Gastrocnemius medialis (tissue), 4 donors: ENCODE results near the gene DNM1. TPM values are rescaled to one million over a fixed set of nuclear protein-coding genes. Genes with fewer than 3 reads are reported as not detected.

Experiments used
- ATAC-seq, 2 donors: fragments of 150-250 bp; one replicate each; pipeline ENCODE4 v1.9.1; 2016
- DNase-seq, 2 donors: peaks; one replicate each; pipeline ENCODE4 v3.0.0-alpha.2; 2019
- H3K27ac ChIP-seq, 4 donors: fragments of 200-600 bp; sonication (generic); 1 replicate in 1 of 4; 2 replicates in 3 of 4; pipeline ENCODE4 v1.5.1; 2016 to 2018; ENCODE audit warnings: mild to moderate bottlenecking in 2 of 4, moderate library complexity in 1 of 4
- H3K27me3 ChIP-seq, 3 donors: fragments of 200-600 bp; sonication (generic) in 2 of 3; 1 replicate in 1 of 3; 2 replicates in 2 of 3; pipeline versions ENCODE4 v1.5.1 to v1.6.0; 2016 to 2019; ENCODE audit warnings: mild to moderate bottlenecking in 1 of 3, moderate library complexity in 1 of 3
- H3K36me3 ChIP-seq, 2 donors: fragments of 200-600 bp; sonication (generic) in 1 of 2; one replicate each; pipeline ENCODE4 v1.5.1; 2017 to 2018
- H3K4me1 ChIP-seq, 2 donors: fragments of 200-600 bp; sonication (generic) in 1 of 2; one replicate each; pipeline ENCODE4 v1.5.1; 2016 to 2017; ENCODE audit warnings: mild to moderate bottlenecking in 2 of 2
- H3K4me3 ChIP-seq, 4 donors: fragments of 200-600 bp; sonication (generic) in 3 of 4; 1 replicate in 1 of 4; 2 replicates in 3 of 4; pipeline ENCODE4 v1.5.1; 2016 to 2019; ENCODE audit warnings: mild to moderate bottlenecking in 2 of 4
- H3K9me3 ChIP-seq, 3 donors: fragments of 200-600 bp; sonication (generic) in 2 of 3; 1 replicate in 1 of 3; 2 replicates in 2 of 3; pipeline ENCODE4 v1.5.1; 2016 to 2019
- CTCF ChIP-seq, 5 experiments: fragments of 450-650 bp in 3 of 5; fragments of 200-600 bp in 2 of 5; sonication (generic) in 2 of 5; IDR thresholded peaks in 4 of 5; conservative IDR thresholded peaks in 1 of 5; 1 replicate in 4 of 5; 2 replicates in 1 of 5; pipeline ENCODE4 v1.5.1; 2016 to 2019; ENCODE audit warnings: antibody characterized with exemption in 5 of 5, mild to moderate bottlenecking in 3 of 5, moderate library complexity in 3 of 5
- POLR2A ChIP-seq, 2 donors: fragments of 450-650 bp; IDR thresholded peaks; one replicate each; pipeline ENCODE4 v1.6.1; 2017; ENCODE audit warnings: antibody characterized with exemption in 2 of 2, mild to moderate bottlenecking in 2 of 2, moderate library complexity in 2 of 2
- in situ Hi-C, 4 donors: fragments of 200-750 bp; cut with MboI; loops; one replicate each; pipeline versions ENCODE4 v1.15.0 to v1.8.0; 2017; ENCODE audit warnings: low sequenced_read_pairs in 4 of 4
- intact Hi-C: fragments of 100-400 bp; cut with DNase I; formaldehyde crosslinking; loops from one replicate; pipeline ENCODE4 v1.15.1; 2023; ENCODE audit warnings: low total_unique reads
- total RNA-seq, 4 donors: library from RNA; depleted of rRNA; stranded (reverse); fragments of >200 nt; gene quantifications; one replicate each; pipeline versions ENCODE4 v1.1.0 to v1.2.3, GENCODE V29; 2016

The DNM1 gene
- total RNA-seq, 4 donors from 2014 or later: 1.8 to 3.8 (median 2.0) TPM

DNA sequence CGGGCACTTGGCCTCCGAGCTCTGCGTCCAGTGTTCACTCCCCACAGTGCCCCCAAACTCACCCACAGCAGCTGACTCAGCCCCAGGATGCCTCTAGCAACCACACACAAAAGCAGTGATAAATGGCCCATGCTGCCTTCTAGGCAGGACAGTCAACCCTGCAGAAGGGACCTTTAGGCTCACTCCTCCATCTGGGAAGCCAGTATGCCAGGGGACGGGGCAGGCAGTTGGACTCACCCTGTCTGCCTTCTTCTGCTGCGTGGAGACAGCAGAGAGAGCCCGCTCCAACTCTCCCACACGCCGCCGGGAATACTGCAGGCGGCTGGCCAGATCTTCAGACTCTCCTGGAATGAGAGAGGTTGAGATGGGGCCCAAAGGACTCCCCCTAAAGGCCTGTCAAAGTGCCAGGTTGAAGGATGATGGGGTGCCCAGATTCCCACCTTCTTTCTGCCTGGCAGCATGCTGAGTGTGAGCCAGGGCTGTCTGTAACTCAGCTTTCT is 62.2 kb downstream of the DNM1 start:
- no peak for DNase-seq
- no peaks in the 10 kb centered on the region for H3K4me1 ChIP-seq
- no peak for ATAC-seq

DNA sequence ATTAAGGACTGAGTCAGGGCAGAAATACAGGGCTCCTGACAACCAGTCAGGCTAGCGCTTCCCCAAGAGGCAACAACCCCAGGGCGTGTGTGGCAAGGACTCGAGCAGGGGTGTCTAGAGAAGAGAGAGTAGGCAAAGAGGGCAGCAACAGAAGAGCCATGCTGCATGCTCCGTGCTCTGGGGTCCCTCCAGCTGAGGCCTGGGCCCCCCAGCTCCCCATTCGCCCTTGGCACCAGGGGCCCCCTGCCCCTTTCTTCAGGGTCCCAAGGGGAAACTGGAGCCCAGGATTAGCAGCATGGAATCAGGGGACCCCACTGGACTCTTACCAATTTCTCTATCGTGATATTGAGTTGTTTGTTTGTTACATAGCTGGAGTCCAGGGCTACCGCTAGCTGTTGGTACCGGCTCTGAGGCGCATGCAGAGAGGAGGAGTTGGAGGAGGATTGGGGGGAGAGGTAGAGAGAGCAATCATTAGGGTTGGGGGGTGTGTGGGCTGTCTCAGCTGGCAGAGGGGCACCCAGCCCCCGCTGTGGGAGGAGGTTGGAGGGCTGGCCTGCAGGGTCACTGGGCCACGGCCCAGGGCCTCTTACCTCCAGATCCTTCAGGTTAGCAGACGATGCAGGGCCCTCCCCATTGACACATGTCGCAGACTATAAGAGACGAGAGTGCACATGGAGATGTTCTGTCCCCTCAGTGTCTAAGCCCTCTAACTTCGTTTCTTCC is 63.9 kb downstream of the DNM1 start:
- Histone ChIP-seq H3K27me3 (no peaks in the 10 kb centered on the region), H3K9me3 (no peaks in the 10 kb centered on the region), H3K27ac (no peak overlapping the region), H3K36me3 (peaks cover 0 to 67% of the 10 kb centered on the region in 2 donors), H3K4me3 (no peak overlapping the region), H3K4me1 (no peaks in the 10 kb centered on the region)
- TF ChIP-seq POLR2A (IDR thresholded peaks at IDR 0.05): no peak
- no peak for TF ChIP-seq CTCF (IDR thresholded peaks at IDR 0.05 in 4 of 5, conservative IDR thresholded peaks at IDR 0.05 in 1 of 5)
- ATAC-seq (no peak), DNase-seq (no peak)
- in situ Hi-C loops (no loop called here), intact Hi-C loops (no loop called here)

More for the DNA sequence above, 62.2 kb downstream of the DNM1 start:
- in situ Hi-C loops: no loop called here
- intact Hi-C loops: no loop called here
- TF ChIP-seq POLR2A (IDR thresholded peaks at IDR 0.05) (no peak), CTCF (IDR thresholded peaks at IDR 0.05 in 4 of 5, conservative IDR thresholded peaks at IDR 0.05 in 1 of 5) (no peak)
- no peak overlapping the region for H3K4me3 ChIP-seq
- peaks cover 0 to 72% of the 10 kb centered on the region in 2 donors for H3K36me3 ChIP-seq
- H3K27ac ChIP-seq: no peak overlapping the region
- H3K27me3 ChIP-seq: no peaks in the 10 kb centered on the region
- no peaks in the 10 kb centered on the region for H3K9me3 ChIP-seq

GRCh38 chr9:128271112-128271511 is 67.9 kb downstream of the DNM1 start:
- intact Hi-C loops (no loop called here), in situ Hi-C loops (no loop called here)
- H3K4me1 ChIP-seq: peaks cover 9 to 15% of the 10 kb centered on the region in 2 donors
- H3K4me3 ChIP-seq: no peak overlapping the region
- no peak overlapping the region for H3K27ac ChIP-seq
- DNase-seq: no peak
- no peaks in the 10 kb centered on the region for H3K9me3 ChIP-seq
- H3K36me3 ChIP-seq: peaks cover 0 to 62% of the 10 kb centered on the region in 2 donors
- H3K27me3 ChIP-seq: no peaks in the 10 kb centered on the region
- ATAC-seq: no peak
- TF ChIP-seq CTCF (IDR thresholded peaks at IDR 0.05 in 4 of 5, conservative IDR thresholded peaks at IDR 0.05 in 1 of 5): no peak
- TF ChIP-seq POLR2A (IDR thresholded peaks at IDR 0.05): no peak

DNA sequence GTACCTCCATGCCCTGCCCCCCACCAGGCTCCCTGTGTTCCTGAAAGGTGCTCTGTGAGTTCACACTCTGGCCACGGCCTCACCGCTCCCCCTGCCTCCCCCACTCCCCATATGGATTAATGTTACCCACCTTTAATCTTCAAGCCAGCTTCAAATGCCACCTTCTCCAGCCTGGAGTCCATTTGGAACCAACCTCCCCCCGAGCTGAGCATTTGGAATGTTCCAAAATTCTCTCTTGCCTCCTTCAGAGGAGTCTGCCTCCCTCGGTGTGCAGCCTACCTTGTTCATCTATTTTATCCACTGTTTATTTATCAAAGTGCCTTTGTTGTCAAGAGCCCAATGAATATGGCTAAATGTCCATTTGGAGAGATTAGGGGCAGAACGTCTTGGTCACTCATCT is 68.3 kb downstream of the DNM1 start:
- Histone ChIP-seq H3K27me3 (no peaks in the 10 kb centered on the region), H3K36me3 (peaks cover 0 to 58% of the 10 kb centered on the region in 2 donors), H3K27ac (no peak overlapping the region), H3K4me3 (no peak overlapping the region), H3K4me1 (peaks cover 9 to 17% of the 10 kb centered on the region in 2 donors), H3K9me3 (no peaks in the 10 kb centered on the region)
- no peak for DNase-seq
- in situ Hi-C loops: no loop called here
- intact Hi-C loops: no loop called here
- TF ChIP-seq CTCF (IDR thresholded peaks at IDR 0.05 in 4 of 5, conservative IDR thresholded peaks at IDR 0.05 in 1 of 5) (no peak), POLR2A (IDR thresholded peaks at IDR 0.05) (no peak)
- no peak for ATAC-seq
